GM19351 (cell line): ENCODE results near the gene GSAP.
A peak's percentile ranks its signal among the peaks of the same experiment; 100 is the strongest.

Experiments
- ATAC-seq: cut with Tn5 transposase; IDR thresholded peaks from one replicate; pipeline ENCODE4 v1.9.1; 2021; ENCODE audit warnings: mild to moderate bottlenecking, moderate library complexity; ENCODE audit not compliant: unreplicated experiment

Gene GSAP

DNA sequence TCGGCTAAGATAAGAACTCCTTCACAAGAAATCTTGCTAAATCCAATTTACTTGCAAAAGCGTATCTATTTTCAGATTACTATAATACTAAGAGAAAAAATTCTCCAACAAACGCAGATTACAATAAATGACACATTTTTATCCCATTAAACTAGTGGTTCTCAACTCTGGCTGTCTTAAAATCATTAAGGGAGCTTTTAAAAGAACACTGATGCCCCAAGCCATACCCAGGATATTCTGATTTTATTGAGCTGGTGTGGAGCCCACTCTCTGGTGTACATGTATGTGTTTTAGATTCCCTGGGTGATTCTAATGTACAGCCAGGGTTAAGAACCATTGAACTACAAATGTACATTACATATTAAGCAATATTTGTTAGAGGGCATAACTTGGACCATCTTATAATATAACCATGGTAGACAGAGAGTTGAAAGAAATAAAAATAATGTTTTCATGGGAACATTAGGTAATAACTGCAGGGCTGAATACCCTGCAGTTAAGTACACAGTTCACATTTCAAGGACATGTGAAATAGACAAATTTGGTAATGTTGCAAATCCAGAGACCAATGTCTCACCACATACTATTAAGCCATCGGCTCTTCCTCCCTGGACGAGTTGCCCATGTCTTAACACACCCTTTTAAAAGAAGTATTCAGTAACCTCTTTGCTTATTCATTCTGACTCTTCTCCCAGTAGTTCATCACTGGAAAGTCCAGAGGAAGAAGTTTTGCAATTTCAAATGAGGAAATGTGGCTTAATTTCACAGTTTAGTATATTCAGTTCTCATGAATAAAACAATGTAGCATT, 6.2 kb downstream of the GSAP start:
- no peak for ATAC-seq

DNA sequence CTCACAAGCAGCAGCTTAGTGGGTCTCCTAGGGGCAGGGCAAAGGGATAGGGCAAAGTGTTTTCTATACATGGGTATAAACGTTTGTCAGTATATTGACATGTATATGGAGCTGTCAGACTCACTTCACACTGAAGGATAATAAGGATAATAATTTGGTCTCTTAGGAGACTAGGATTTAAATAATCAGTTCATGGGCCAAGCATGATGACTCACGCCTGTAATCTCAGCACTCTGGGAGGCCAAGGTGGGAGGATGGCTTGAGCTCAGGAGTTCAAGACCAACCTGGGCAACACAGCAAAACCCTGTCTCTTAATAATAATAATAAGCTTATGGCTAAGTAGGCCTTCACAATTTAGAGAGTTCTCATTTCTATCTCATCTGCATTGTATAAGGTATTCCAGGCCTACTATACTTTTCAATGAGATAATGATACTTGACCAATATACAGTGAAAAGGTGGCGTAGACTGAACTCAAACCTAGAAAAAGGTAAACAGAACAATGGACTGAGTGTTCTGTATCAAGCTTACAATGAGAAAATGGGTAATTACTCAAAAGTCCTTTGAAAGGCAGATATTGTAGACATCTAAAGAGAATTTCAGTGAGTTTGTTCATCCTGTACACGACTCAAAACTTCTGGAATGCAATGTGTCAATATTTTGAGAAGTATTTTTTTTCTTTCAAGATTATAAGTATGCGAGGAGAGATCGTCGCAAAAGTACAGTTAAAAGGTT, 7.0 kb downstream of the GSAP start:
- no peak for ATAC-seq

DNA sequence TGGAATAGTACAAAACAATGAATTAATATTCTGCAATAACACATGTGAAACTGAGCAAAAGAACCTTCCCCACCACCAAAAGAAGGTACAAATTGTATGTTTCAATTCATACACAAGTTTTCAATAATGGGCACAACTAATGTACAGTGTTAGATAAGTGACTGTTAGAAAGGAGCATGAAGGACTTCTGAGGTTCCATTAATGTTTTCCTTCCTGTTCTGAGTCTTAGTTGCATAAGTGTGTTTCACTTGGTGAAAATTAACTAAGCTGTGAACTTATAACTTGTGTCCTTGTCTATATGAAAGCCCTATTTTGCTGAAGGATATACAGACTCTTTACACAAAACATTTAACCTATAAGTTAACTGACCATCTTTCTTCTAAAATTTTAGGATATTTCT, 8.2 kb downstream of the GSAP start:
- ATAC-seq: no peak

DNA sequence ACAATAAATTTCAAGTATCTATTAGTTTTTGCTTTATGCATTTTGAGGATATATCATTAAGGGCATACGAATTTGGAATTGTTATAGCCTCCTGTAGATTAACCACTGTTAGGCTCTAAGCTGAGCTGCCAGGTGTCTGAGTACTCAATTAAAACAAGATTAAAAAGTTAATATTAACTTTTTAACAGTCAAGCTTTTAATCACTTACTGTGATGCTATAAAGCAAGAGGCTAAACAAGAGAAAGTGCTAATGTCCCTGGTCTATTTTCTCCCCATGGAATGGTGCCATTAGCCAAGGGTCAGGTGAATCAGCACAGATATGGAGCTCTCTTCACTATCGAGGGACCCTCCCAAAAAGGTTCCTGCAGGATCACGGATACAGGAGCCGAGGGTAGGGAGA, 9.7 kb downstream of the GSAP start:
- no peak for ATAC-seq

DNA sequence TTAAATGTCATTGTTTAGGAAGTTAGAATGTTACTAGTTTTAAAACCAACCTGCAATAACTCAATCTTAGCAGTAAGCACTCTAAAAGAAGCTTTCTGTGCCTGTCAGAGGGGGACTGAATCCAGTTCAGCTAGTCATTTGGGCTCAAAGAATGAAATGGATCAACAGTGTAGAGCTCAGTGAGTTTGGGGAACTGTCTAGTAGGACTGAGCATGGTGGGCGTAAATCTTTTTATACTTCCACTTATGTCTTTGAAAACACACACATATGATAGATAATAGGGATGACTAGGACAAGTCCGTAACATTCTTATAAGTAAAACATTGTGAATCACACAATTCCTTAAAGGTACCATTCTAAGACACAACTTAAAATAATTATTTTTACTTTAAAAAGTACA, 11.5 kb downstream of the GSAP start:
- ATAC-seq: no peak

DNA sequence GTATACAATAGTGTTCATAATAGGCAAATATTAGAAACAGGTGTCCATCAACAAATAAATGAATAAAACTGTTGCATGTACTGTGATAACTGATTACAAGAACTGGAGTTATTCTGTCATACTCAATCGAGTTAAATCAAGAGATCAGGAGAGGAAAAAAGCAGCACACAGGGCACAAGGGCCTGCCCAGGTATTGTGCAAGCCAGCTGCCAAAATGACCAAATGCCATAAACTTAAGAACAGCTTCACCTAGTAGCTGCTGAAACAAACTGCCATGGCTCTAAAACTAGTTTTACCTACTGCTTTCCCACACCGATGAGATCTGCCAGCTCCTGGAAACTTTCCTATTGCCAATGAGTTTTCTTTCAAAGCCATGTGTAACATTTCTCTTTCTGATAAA, 12.2 kb downstream of the GSAP start:
- no peak for ATAC-seq

DNA sequence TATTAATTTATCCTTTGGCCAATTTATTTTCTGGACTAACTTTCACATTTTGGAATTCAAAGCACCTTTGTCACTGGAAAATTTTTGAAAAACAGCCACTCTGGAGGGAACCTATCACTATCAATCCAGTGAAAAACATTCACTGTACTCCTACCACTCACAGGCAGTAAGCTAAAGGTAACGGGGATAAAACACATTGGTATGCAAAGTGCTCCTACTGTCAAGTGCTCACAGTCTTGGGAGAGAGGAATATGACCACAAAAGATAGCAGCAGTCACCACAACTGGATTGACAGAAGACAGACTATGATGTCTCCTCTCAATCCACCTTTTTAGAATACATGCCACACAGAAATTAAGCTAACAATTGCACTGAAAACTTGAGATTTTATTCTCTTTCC, 13.3 kb downstream of the GSAP start:
- no peak for ATAC-seq

DNA sequence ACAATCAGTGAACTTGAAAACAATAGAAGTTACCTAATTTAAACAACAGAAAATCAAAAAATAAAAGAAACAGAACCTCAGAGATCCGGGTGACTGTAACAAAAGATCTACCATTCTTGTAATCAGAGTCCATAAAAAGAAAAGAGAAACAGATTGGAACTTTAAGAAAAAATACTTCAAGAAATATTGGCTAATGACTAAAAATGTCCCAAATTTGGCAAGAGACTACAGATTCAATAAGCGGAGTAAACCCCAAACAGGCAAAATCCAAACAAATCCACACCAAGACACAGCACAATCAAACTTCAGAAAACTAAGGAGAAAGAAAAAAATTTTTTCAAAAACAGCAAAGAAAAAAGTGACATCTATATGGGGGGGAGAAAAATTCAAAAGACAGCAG, 15.1 kb downstream of the GSAP start:
- ATAC-seq: no peak

DNA sequence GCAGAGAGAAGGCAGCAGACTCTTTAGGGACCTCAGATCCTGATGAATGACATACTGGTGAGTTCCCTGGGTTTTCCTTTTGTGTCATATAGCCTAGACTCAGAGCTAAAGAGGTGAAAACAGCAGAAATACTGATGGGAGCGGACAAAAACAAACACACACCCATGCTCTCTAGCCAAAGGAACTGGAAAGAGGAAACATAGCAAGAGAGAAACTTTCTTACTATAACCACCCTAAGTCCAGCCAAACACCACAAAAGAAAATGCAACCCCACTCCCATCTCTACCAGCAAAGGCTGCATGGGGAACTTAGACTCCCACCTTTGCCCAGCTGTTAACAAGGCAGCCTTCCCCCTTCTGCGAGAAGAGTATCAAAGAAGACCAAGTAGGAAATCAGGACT, 16.3 kb downstream of the GSAP start:
- no peak for ATAC-seq

DNA sequence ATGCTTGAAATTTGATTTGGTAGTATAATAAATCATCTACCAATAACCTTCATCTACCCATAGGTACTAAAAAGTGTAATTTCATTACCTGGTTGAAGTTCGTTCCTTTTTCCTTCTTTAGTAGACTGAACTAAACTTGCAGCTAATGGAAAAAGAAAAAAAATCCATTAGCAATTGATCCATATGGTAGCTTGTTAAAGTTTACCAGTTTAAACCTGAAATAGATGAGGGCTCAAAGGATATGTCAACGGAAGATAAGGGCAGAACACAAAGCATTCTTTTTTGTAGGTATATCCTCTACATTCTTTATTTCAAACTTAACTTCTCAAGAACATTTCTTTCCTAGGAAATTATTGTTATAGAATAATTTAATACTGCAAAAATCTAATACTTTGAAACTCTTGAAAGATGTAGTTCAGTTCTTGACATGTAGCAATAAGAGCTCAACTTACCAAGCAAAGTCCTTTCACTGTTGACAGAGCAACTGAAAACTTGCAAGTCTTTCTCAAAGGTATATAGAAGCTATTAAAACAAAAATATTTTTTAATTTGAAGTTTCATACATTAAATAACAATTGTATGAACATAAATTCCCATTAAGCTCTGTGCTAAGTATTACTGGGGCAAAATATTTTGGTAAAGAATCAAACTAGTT, 19.1 kb downstream of the GSAP start:
- no peak for ATAC-seq

DNA sequence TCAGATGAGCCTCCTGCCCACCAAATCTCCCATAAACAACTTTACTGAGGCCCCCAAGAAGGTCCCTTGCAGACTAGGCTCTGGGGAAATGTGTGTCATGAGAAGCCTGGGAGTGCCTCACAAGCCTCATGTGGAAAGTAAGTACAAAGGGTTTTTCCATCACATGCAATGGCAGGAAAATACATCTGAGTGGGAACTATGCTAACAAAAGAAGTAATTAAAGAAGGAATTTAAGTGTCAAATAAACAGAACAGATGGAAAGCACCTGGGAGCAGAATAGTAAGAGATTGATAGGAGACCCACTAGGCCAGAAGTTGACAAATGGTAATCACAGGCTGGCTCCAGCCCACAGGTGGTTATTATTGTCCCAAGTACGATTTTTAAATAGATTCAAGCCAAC, 20.5 kb downstream of the GSAP start:
- ATAC-seq: no peak

DNA sequence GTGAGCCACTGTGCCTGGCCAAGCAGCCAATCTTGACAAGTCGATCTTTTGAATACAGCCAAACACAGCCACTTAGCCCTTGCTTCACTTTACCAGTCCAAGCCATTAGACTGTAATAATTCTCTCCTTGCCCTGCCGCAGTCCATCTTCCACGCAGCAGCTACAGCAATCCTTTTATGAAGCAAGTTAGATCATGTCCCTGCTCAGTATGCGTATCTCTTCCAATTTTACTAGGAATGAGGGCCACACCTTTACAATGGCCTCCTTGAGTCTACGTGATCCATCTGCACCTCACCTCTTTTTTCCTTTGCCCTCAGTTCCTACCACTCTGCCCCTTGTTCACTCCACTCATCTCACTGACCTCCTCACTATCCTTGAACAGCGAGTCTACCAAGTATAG, 22.2 kb downstream of the GSAP start:
- no peak for ATAC-seq

DNA sequence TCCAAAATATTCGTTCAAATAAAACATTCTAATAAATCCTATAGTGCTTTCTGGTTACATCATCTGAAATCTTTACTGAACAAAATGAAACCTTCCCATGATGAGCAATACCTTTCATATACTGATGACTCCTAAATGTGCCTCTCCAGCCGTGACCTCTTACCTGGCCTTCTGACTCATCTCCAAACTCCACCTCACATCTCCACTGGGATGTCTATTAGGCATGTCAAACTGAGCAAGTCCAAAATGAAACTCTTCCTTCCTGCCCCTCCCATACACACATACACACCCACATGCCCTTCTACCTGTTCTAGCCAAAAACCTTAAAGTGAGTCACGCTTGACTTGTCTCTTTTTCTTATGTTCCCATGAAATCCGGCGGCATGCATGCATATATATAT, 22.9 kb downstream of the GSAP start:
- ATAC-seq: peak; percentile 91

DNA sequence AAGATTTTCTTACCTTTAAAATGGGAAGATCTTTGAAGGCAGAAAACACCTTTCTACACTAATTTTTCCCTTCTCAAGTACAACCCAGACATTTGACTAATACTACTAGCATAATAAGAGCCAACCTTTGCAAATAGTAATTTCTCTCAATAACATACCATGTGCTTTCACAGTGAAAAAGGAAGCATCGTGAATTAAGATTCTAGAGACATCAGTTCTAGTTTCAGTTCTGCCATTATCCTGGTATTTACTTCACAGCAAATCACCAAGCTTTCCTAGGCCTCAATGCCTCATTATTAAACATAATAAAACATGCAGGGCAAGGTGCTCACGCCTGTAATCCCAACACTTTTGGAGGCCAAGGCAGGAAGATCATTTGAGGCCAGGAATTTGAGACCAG, 24.9 kb downstream of the GSAP start:
- peak; percentile 57 for ATAC-seq

DNA sequence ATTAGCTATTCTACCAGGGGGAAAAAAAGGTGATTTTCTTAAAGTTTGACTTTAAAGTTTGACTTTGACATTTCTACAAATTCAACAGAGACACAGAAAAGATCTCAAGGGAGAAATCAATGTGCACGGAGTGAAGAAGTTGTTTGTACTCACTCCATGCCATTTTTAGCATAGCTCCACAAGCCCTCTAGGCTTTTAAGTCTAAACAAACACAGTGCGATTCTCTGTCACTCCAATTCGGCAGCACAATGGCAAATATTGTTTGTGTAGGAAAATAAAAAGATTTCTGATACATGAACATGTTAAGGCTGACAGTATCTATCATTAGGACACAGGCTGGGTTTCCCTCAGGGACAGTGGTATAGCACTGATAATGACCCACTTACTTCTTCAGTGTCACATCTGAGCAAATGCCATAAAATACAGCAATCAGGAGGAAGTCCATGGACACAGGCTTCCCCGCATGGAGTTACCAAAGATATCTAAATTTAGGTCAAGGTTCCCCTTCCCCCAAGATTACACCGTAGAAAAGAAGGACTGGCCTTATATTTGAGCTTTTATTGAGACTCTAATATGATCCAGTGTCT, 28.0 kb downstream of the GSAP start:
- no peak for ATAC-seq

DNA sequence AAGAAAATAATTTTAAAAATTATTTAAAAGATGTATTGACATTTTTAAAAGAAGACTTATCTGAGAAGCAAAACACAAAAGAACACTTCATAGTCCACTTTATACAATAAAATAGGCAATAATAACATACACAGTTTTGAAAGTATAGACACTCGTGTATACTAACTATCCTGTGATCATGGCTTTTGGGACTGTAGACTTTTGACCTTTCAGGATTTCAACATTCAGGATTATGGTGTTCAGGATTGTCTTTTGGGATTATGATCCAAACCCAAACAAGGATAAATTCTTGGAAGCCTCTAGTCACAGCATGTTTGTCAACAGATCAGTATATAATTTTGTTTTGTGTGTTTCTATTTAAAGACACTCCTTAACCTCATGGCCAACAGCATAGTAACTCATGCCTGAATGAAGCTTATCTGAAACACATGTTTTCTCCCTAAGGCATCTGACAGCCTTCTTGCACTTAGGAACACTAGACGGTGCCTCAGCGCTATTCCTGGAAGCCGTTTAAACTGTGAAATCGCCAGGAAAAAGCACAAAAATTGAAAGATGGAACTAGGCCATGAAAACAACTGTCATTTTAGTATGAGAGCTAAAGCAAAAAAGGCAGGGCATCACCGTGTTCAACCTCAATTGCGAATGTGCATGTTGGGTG, 29.9 kb downstream of the GSAP start:
- no peak for ATAC-seq

DNA sequence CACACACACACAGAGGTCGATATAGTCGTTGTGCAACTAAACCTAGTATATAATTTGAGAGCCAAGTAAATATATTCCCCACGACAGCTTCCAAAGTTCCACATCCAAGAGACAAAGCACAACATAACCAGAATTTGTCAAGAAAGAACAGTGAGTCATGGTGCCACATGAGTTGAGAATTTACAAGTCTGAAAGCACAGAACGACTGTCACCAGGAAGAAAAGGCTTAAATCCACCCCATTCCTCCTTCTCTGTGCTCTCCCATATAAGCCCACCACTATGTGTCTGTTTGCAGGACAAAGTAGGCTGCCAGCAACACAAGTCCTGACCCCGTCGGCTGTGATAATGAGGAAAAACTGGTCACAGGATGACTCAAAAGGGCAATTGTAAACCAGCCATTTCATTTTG, 32.8 kb downstream of the GSAP start:
- ATAC-seq: no peak

DNA sequence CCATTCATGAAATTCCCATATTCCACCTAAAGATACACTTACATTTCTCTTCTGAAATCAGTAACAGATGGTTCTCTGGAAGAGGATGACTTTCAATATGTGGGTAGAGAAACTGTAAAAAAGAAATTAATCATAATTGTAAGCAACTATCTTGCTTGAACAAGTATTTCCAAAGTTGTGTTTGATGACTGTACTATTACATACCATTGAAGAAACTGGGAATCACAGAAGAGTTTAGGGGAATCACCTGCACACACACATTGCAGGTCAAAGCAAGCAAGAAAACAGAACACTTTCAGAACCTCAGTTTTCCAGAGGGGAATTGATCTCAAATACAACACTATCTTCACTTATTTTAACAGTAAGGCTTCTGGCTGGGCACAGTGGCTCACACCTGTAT, 33.6 kb downstream of the GSAP start:
- no peak for ATAC-seq

DNA sequence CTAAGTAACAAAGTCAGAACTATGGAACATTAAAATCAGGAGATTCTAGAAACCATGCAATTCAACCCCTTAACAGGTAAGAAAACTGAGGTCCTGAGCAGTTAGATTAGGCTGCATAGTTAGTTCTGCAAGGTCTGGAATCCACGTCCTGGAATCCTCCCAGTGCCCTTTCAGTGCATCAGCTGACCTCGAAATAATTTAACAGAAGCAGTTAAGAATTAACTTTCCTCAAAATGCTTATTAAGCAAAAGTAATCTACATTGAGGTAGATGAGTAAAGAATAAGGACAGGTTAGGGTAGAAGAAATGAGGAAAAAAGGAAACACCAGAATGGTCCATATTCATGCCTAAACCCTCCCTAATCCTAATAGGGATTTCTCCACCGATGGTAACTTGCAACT, 37.6 kb downstream of the GSAP start:
- no peak for ATAC-seq

DNA sequence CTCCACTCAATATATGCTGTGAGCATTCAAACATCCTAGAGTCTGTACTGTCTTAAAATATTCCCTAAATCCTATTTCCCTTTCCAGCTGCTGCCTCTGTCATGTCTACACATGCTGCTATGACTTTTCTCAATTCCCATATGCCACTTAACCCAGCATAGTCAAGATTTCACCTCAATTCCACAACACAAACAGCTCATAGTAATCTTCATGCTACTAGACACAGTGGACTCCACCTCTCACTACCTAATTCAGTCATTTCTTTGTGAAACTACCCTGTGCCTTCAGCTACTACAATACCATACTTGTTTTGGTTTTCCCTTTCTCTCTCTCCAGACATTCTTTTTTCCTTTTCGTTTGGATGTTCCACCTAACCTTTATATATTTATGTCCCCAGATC, 45.5 kb downstream of the GSAP start:
- ATAC-seq: peak; percentile 75

DNA sequence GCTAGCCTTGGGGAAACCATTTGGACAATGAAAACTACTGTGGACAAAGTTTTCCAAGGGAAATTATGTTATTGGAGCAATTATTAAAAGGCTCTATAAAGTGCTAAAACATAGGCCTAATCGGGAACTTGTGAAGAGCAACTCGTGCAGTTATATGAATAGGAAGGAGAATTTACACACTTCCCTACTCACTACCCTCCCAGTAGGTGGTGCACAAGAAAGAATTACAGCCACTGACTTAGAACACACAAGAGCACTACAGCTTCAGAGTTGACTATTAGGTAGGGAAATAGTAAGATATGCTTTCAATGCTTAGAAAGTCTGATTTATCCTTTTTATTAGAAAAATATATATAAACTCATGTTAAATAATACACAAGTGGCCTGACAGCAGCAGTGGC, 47.2 kb downstream of the GSAP start:
- ATAC-seq: no peak
